Measurements from ENCODE around the gene SBF1.
A peak's percentile ranks its signal among the peaks of the same experiment; 100 is the strongest.

SBF1 gene

DNA sequence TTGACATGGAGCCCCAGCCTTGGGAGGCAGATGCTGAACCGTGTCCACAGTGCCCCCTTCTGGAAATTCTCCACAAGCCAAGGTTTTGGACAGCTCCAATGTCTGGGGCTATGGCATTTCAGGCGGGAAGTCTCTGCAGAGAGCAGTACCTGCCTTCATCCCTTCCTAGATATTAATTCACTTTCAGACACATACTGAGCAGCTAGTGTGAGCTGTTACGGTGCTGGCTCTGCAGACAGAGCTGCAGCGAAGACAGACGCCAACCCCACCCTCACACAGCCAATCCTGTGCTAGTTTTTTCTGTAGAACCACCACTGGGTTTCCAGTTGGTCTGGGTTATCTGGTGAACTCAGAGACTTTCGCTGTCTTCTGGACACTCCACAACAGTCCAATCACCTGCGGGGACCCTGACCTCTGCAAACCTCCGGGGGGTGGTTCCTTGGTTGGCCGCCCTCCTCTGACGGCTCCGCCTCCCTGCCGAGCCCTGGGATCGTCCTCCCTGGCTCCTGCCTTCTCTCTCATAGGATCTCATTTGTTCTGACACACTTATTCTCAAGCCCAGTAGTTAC, 23.6 kb upstream of the SBF1 start:
- peak; percentile 78 for DNase-seq (ENCODE audit: low spot score)

DNA sequence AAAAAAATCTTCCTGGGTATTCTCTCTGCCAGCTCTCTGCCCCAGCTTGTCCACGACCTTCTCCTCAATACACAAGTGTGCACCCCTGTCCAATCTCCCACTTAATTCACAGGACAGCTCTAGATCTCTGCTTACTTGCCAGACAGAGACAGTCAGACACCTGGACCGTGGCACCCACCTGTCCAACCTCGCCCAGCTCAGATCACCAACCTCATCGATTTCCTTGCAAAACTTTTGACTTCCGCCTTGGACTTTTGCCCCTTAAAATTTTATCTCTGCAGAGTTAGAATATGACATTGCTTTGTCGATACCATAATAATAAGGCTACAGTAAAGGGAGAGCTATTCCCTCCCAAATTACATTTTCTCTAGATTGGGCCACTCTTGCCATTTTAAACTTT, 22.3 kb upstream of the SBF1 start:
- TF ChIP-seq, protein P1, sequence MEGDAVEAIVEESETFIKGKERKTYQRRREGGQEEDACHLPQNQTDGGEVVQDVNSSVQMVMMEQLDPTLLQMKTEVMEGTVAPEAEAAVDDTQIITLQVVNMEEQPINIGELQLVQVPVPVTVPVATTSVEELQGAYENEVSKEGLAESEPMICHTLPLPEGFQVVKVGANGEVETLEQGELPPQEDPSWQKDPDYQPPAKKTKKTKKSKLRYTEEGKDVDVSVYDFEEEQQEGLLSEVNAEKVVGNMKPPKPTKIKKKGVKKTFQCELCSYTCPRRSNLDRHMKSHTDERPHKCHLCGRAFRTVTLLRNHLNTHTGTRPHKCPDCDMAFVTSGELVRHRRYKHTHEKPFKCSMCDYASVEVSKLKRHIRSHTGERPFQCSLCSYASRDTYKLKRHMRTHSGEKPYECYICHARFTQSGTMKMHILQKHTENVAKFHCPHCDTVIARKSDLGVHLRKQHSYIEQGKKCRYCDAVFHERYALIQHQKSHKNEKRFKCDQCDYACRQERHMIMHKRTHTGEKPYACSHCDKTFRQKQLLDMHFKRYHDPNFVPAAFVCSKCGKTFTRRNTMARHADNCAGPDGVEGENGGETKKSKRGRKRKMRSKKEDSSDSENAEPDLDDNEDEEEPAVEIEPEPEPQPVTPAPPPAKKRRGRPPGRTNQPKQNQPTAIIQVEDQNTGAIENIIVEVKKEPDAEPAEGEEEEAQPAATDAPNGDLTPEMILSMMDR (IDR thresholded peaks at IDR 0.05; ENCODE audit: extremely low read depth, missing control alignments): no peak
- DNase-seq (ENCODE audit: low spot score): no peak

More for the DNA sequence above, 23.6 kb upstream of the SBF1 start:
- TF ChIP-seq, protein P1 (IDR thresholded peaks at IDR 0.05; ENCODE audit: extremely low read depth, missing control alignments): peak; percentile 62

DNA sequence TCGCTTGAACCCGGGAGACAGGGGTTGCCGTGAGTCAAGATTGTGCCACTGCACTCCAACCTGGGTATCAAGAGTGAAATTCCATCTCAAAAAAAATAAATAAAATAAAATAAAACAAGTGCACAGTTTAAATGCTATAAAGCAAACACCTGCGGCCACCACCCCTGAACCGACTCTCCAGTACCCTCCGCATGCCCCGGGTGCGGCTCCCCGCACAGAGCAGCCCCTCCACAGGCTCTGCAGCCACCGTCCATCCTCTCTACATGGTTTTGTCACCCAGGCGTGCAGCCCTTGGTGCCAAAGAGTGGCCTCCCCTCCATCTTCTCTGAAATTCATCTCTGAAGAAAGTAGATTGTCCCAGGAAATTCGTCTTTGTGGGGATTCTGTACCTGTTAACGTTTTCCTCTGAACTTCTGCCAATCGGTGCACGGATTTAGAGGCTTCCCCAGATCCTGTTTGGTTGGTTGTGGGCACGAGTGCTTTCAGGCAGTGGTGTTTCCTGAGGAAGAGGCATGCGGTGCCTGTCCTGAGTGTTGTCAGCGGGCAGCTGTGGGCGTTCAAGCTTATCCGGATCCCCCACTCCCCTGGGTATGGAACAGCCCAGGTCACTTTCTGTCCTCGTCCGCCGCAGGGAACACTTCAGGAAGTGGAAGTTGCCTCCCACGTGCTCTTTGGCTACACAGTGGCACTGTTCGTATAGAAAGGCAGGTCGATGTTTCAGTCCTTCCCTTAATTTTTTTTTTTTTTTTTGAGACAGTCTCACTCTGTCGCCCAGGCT, 15.9 kb upstream of the SBF1 start:
- DNase-seq (ENCODE audit: low spot score): peak; percentile 33
- TF ChIP-seq, protein P1 (IDR thresholded peaks at IDR 0.05; ENCODE audit: extremely low read depth, missing control alignments): no peak

DNA sequence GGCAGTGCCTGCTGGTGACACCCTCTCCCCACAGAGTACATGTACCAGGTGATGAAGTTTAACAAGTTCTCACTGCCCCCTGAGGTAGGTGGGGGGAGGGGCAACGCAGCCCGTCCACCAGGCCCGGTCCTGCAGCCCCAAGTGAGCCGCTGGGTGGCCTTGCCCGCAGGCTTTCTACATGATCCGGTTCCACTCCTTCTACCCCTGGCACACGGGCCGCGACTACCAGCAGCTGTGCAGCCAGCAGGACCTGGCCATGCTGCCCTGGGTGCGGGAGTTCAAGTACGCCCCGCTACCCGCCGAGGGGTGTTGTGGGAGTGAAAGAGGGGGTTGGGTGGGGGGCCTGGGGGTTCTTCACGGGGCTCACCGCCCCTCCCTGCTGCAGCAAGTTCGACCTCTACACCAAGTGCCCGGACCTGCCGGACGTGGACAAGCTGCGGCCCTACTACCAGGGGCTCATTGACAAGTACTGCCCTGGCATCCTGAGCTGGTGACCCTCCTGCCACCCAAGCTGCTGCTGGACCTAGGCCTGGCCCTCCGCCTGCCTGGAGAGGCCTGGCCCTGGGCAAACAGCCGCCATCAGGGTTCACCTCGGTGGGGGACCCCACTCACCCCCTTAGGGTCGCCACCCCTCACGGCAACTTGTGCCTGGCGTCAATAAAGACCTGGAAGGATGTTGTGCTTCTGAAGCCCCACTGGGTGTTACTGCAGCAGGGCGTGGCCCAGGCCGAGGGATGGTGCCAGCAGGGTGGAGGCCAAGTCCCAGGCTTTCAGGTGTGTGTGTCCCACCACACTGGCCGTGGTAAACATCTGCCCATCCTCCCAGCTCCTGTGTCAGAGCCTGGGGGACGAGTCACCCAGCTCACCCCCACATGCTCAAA, 14.8 kb upstream of the SBF1 start:
- no peak for DNase-seq (ENCODE audit: low spot score)
- TF ChIP-seq, protein P1 (IDR thresholded peaks at IDR 0.05; ENCODE audit: extremely low read depth, missing control alignments): no peak

DNA sequence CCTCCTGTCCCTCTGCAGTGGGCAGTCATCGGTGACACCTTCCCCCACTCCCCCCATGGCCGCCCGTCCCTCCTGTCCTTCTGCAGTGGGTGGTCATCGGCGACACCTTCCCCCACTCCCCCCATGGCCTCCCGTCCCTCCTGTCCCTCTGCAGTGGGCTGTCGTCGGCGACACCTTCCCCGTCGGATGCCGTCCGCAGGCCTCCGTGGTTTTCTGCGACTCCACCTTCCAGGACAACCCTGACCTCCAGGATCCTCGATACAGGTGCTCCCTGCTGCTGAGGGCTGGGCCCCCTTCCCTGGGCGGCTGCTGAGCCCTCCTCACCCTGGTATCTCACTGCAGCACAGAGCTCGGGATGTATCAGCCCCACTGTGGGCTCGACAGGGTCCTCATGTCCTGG, 14.1 kb upstream of the SBF1 start:
- TF ChIP-seq, protein P1 (IDR thresholded peaks at IDR 0.05; ENCODE audit: extremely low read depth, missing control alignments): no peak
- no peak for DNase-seq (ENCODE audit: low spot score)

DNA sequence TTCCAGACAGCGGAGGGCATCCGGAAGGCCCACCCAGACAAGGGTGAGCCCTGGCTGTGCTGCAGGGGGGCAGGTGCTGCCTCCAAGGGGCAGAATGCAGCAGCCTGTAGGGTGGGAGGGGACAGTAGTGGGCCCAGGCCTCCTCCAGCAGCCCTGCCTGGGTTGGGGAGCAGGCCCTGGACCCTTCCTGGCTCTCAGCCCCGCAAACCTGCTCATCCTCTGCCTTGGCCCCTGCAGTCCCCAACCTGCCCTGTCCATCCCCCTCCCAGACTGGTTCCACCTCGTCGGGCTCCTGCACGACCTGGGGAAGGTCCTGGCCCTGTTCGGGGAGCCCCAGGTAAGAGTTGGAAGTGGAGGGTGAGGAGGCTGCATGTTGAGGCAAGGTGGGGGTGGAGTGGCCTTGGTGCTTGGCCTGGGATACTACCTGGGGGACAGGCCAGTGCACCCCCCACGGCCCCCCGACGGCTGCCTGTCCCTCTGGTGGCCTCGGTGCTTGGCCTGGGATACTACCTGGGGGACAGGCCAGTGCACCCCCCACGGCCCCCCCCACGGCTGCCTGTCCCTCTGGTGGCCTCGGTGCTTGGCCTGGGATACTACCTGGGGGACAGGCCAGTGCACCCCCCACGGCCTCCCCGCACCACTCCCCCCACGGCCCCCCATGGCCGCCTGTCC, 13.3 kb upstream of the SBF1 start:
- DNase-seq (ENCODE audit: low spot score): no peak
- TF ChIP-seq, protein P1 (IDR thresholded peaks at IDR 0.05; ENCODE audit: extremely low read depth, missing control alignments): no peak

Measured in GM20000 (cell line).